SH-SY5Y (cell line): ENCODE results near the gene MXRA8.

Source experiments
- GATA2 ChIP-seq: IDR thresholded peaks from 2 replicates; pipeline ENCODE4 v1.6.1; 2011; ENCODE audit warnings: mild to moderate bottlenecking, low read depth, low read length
- GATA3 ChIP-seq: IDR thresholded peaks from 2 replicates; pipeline ENCODE4 v1.6.1; 2011; ENCODE audit warnings: low read depth, mild to moderate bottlenecking, low read length, moderate library complexity

- no peak for TF ChIP-seq GATA2
- no peak for TF ChIP-seq GATA3
Measured at GRCh38 chr1:1374929-1375662, 16.7 kb upstream of the MXRA8 start, which contains the start of gene AURKAIP1.
